OCI-LY3 (cell line): ENCODE results near the gene MTMR6.

Experiments used
- H2AFZ ChIP-seq: fragments of 200-600, 300-600 bp; shearing (Covaris generic); 2 replicates; pipeline ENCODE4 v1.6.0; 2014; ENCODE audit warnings: antibody characterized with exemption, low read depth, low read length
- H3K27ac ChIP-seq: fragments of 200-600, 300-600 bp; sonication (generic); 2 replicates; pipeline ENCODE4 v1.5.1; 2014; ENCODE audit warnings: mild to moderate bottlenecking, low read length, moderate library complexity, mixed read lengths
- H3K27me3 ChIP-seq: fragments of 200-600, 300-600 bp; sonication (generic); 2 replicates; pipeline ENCODE4 v1.6.1; 2014; ENCODE audit warnings: low read depth, low read length, mixed read lengths
- H3K36me3 ChIP-seq: fragments of 200-600, 300-600 bp; sonication (generic); replicated peaks from 2 replicates; pipeline ENCODE3; 2014; ENCODE audit warnings: low read depth, low read length, mixed read lengths
- H3K4me1 ChIP-seq: fragments of 300-600, 200-600 bp; sonication (generic); 2 replicates; pipeline ENCODE4 v1.6.1; 2014; ENCODE audit warnings: low read length, mixed read lengths
- H3K4me2 ChIP-seq: fragments of 200-600, 300-600 bp; sonication (generic); 2 replicates; pipeline ENCODE4 v1.6.1; 2014; ENCODE audit warnings: low read length, mixed read lengths
- H3K4me3 ChIP-seq: fragments of 300-600, 200-600 bp; sonication (generic); 2 replicates; pipeline ENCODE4 v1.5.1; 2014; ENCODE audit warnings: antibody characterized with exemption, mild to moderate bottlenecking, low read length, moderate library complexity
- H3K79me2 ChIP-seq: fragments of 300-600, 200-600 bp; shearing (Covaris generic); 2 replicates; pipeline ENCODE4 v1.6.1; 2014; ENCODE audit warnings: mild to moderate bottlenecking, low read length, mixed read lengths
- H3K9ac ChIP-seq: fragments of 300-600, 200-600 bp; shearing (Covaris generic); 2 replicates; pipeline ENCODE4 v1.6.0; 2014; ENCODE audit warnings: mild to moderate bottlenecking, low read length, moderate library complexity
- H3K9me3 ChIP-seq: fragments of 200-600, 300-600 bp; shearing (Covaris generic); 2 replicates; pipeline ENCODE4 v1.6.1; 2014; ENCODE audit warnings: low read length, mixed read lengths; ENCODE audit not compliant: insufficient read depth
- H4K20me1 ChIP-seq: fragments of 200-600, 300-600 bp; sonication (generic); 2 replicates; pipeline ENCODE4 v1.6.1; 2016; ENCODE audit warnings: low read length, mixed read lengths; ENCODE audit not compliant: insufficient read depth
- CTCF ChIP-seq: fragments of 200-600, 300-600 bp; sonication (generic); IDR thresholded peaks from 2 replicates; pipeline ENCODE4 v1.5.1; 2014; ENCODE audit warnings: antibody characterized with exemption, low read length, low read depth
- EZH2phosphoT487 ChIP-seq: fragments of 200-600 bp; shearing (Covaris generic); IDR thresholded peaks from 2 replicates; pipeline ENCODE4 v1.6.1; 2018; ENCODE audit warnings: antibody characterized with exemption, mixed run types, low read depth

Gene MTMR6

GRCh38 chr13:25306671-25307464 lies 19.6 kb upstream of the MTMR6 start:
- Histone ChIP-seq H3K4me3 (no peak overlapping the region), H3K4me2 (no peak overlapping the region), H3K27me3 (no peaks in the 10 kb centered on the region), H2AFZ (no peak overlapping the region), H3K36me3 (peaks cover 63% of the 10 kb centered on the region), H3K79me2 (peaks cover 85% of the 10 kb centered on the region), H4K20me1 (peaks cover 33% of the 10 kb centered on the region), H3K4me1 (peaks cover 11% of the 10 kb centered on the region), H3K9ac (no peak overlapping the region), H3K27ac (no peak overlapping the region), H3K9me3 (no peaks in the 10 kb centered on the region)
- TF ChIP-seq CTCF (no peak), EZH2phosphoT487 (no peak)

- H3K79me2 ChIP-seq: peaks cover 59% of the 10 kb centered on the region
- H4K20me1 ChIP-seq: peaks cover 30% of the 10 kb centered on the region
- H3K36me3 ChIP-seq: peaks cover 27% of the 10 kb centered on the region
- H3K4me3 ChIP-seq: peak overlapping the region; percentile 79
- no peak for TF ChIP-seq CTCF
- no peak for TF ChIP-seq EZH2phosphoT487
- H3K4me1 ChIP-seq: peaks cover 18% of the 10 kb centered on the region
- H3K4me2 ChIP-seq: peak overlapping the region; percentile 84
- no peaks in the 10 kb centered on the region for H3K9me3 ChIP-seq
- H3K27ac ChIP-seq: peak overlapping the region; percentile 76
- H3K9ac ChIP-seq: peak overlapping the region; percentile 83
- H2AFZ ChIP-seq: no peak overlapping the region
- H3K27me3 ChIP-seq: no peaks in the 10 kb centered on the region
Observed at GRCh38 chr13:25302121-25302520, 14.8 kb upstream of the MTMR6 start.

- H3K4me1 ChIP-seq: peaks cover 18% of the 10 kb centered on the region
- H3K4me2 ChIP-seq: peak within 1 kb of the TSS; percentile 85
- peak within 1 kb of the TSS; percentile 76 for H3K27ac ChIP-seq
- peaks cover 30% of the 10 kb centered on the region for H4K20me1 ChIP-seq
- peak within 1 kb of the TSS; percentile 99 for H2AFZ ChIP-seq
- peaks cover 27% of the 10 kb centered on the region for H3K36me3 ChIP-seq
- 0 out of 2 replicates have a peak, but pooled peaks cover 5% of the 10 kb centered on the region for H3K27me3 ChIP-seq
- H3K9ac ChIP-seq: peak within 1 kb of the TSS; percentile 83
- peaks cover 53% of the 10 kb centered on the region for H3K79me2 ChIP-seq
- H3K9me3 ChIP-seq: no peaks in the 10 kb centered on the region
- H3K4me3 ChIP-seq: peak within 1 kb of the TSS; percentile 79
- TF ChIP-seq EZH2phosphoT487: no peak
- no peak for TF ChIP-seq CTCF
Observed at GRCh38 chr13:25301347-25302113, 14.2 kb upstream of the MTMR6 start, which contains the start of gene NUP58. Gene NUP58, plus strand, starts transcription at chr13:25301625. Its CDS starts 149 bp downstream, at chr13:25301774.

GRCh38 chr13:25300861-25301346 lies 13.6 kb upstream of the MTMR6 start:
- no peak for TF ChIP-seq EZH2phosphoT487
- H3K4me1 ChIP-seq: peaks cover 18% of the 10 kb centered on the region
- peak overlapping the region; percentile 76 for H3K27ac ChIP-seq
- peaks cover 27% of the 10 kb centered on the region for H3K36me3 ChIP-seq
- no peaks in the 10 kb centered on the region for H3K9me3 ChIP-seq
- H3K4me2 ChIP-seq: peak overlapping the region; percentile 85
- peak overlapping the region; percentile 69 for H3K9ac ChIP-seq
- H2AFZ ChIP-seq: peak overlapping the region; percentile 99
- peaks cover 47% of the 10 kb centered on the region for H3K79me2 ChIP-seq
- peaks cover 30% of the 10 kb centered on the region for H4K20me1 ChIP-seq
- peak overlapping the region; percentile 79 for H3K4me3 ChIP-seq
- H3K27me3 ChIP-seq: 0 out of 2 replicates have a peak, but pooled peaks cover 5% of the 10 kb centered on the region
